GM12864 (cell line): ENCODE data around the gene WDR48.

ENCODE experiments used
- DNase-seq: peaks from one replicate; pipeline ENCODE4 v3.0.0-alpha.2; 2011; ENCODE audit warnings: low read depth
- H3K4me3 ChIP-seq: 2 replicates; pipeline ENCODE4 v1.5.1; 2011; ENCODE audit warnings: mild to moderate bottlenecking, low read depth, low read length, control low read depth
- CTCF ChIP-seq: IDR thresholded peaks from 2 replicates; pipeline ENCODE4 v1.5.1; 2011; ENCODE audit warnings: low read depth, mild to moderate bottlenecking, moderate library complexity, low read length, control low read depth, inconsistent platforms; ENCODE audit errors: missing control alignments

WDR48 gene

GRCh38 chr3:39062180-39062579 lies 10.4 kb downstream of the WDR48 start:
- TF ChIP-seq CTCF = no peak
- no peak for DNase-seq
- no peak overlapping the region for H3K4me3 ChIP-seq

- DNase-seq = no peak
- TF ChIP-seq CTCF = no peak
- H3K4me3 ChIP-seq = no peak overlapping the region
Measured at GRCh38 chr3:39063143-39063542, 11.3 kb downstream of the WDR48 start.

- DNase-seq = no peak
- TF ChIP-seq CTCF = no peak
- H3K4me3 ChIP-seq = no peak overlapping the region
Measured at GRCh38 chr3:39064646-39065045, 12.8 kb downstream of the WDR48 start.

GRCh38 chr3:39065197-39065596 lies 13.4 kb downstream of the WDR48 start:
- TF ChIP-seq CTCF = peak; percentile 74
- no peak for DNase-seq
- H3K4me3 ChIP-seq = no peak overlapping the region

GRCh38 chr3:39067286-39067685 lies 15.5 kb downstream of the WDR48 start:
- no peak overlapping the region for H3K4me3 ChIP-seq
- TF ChIP-seq CTCF = no peak
- no peak for DNase-seq

GRCh38 chr3:39068556-39068955 lies 16.7 kb downstream of the WDR48 start:
- DNase-seq = no peak
- H3K4me3 ChIP-seq = no peak overlapping the region
- TF ChIP-seq CTCF = no peak

GRCh38 chr3:39075910-39076309 lies 24.1 kb downstream of the WDR48 start:
- H3K4me3 ChIP-seq = no peak overlapping the region
- DNase-seq = no peak
- TF ChIP-seq CTCF = no peak
